ENCODE measurements around the gene TWIST2.

DNA sequence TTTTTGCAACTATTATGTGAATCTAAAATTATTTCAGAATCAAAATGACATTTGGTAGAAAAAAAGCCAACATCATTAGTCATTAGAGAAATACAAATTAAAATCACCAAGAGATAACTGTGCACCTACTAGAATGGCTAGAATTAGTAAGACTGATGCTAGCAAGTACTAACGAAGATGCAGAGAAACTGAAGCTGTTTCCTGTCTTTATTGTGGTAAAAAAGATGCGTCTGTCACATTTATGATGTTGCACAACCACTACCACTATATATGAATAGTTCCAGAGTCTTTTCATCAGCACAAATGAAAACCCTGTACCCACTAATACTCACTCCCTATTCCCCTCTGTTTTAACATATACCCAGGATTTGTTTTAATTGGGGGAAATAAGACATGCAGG, 16.7 kb upstream of the TWIST2 start:
- TF ChIP-seq, protein P1, sequence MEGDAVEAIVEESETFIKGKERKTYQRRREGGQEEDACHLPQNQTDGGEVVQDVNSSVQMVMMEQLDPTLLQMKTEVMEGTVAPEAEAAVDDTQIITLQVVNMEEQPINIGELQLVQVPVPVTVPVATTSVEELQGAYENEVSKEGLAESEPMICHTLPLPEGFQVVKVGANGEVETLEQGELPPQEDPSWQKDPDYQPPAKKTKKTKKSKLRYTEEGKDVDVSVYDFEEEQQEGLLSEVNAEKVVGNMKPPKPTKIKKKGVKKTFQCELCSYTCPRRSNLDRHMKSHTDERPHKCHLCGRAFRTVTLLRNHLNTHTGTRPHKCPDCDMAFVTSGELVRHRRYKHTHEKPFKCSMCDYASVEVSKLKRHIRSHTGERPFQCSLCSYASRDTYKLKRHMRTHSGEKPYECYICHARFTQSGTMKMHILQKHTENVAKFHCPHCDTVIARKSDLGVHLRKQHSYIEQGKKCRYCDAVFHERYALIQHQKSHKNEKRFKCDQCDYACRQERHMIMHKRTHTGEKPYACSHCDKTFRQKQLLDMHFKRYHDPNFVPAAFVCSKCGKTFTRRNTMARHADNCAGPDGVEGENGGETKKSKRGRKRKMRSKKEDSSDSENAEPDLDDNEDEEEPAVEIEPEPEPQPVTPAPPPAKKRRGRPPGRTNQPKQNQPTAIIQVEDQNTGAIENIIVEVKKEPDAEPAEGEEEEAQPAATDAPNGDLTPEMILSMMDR (IDR thresholded peaks at IDR 0.05), result no peak
- no peak for TF ChIP-seq POLR2A (IDR thresholded peaks at IDR 0.05)

All from thyroid gland (tissue), 4 donors.